Mucosa of gallbladder (tissue), 1 donor: Measurements from ENCODE around the gene ABCA4. TPM values are rescaled to one million over a fixed set of nuclear protein-coding genes. Genes with fewer than 3 reads are reported as not detected.

Experiments
- DNase-seq: peaks from one replicate; pipeline ENCODE4 v3.0.0-alpha.2; 2020; ENCODE audit warnings: low spot score
- total RNA-seq: library from RNA; stranded (reverse); gene quantifications from one replicate; pipeline ENCODE4 v1.2.1, GENCODE V29; 2021
- donor health status: DM: no; HTN: no; CAD: no.

Gene ABCA4
- total RNA-seq, 1 donor from 2014 or later = 0.26 TPM

GRCh38 chr1:94122201-94122970 lies 1.4 kb upstream of the ABCA4 start:
- no peak for DNase-seq

- DNase-seq = no peak
These were observed 468 bp upstream of the ABCA4 start for GRCh38 chr1:94121411-94121821.

- no peak for DNase-seq
These were observed 412 bp downstream of the ABCA4 start for GRCh38 chr1:94120570-94120901.

GRCh38 chr1:94119796-94120569 lies 965 bp downstream of the ABCA4 start:
- no peak for DNase-seq

- no peak for DNase-seq
These were observed 1.6 kb downstream of the ABCA4 start for GRCh38 chr1:94119306-94119705.

GRCh38 chr1:94118471-94118870 lies 2.5 kb downstream of the ABCA4 start:
- DNase-seq = no peak

DNA sequence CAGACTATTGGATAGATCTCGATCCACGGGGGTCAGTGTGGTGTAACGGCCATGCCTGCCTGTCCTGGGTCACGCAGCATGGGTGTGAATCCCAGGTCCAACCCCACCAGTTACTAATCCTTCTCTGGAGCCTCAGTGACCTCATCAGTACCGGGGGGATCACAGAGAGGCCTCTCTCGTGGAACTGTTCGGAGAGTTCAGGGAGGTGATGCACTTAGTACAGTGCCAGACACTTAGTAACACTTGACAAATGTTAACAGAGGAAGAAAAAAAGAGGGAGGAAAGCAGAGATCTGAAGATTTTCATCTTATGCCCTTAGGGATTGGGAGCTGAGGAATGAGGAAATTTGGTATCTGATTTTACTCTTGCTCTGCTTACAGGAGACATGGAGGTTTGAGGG lies 2.9 kb downstream of the ABCA4 start:
- DNase-seq = no peak

GRCh38 chr1:94117259-94117851 lies 3.6 kb downstream of the ABCA4 start:
- no peak for DNase-seq

- DNase-seq = no peak
These were observed 5.0 kb downstream of the ABCA4 start for GRCh38 chr1:94115900-94116436.

- no peak for DNase-seq
These were observed 5.6 kb downstream of the ABCA4 start for GRCh38 chr1:94115254-94115899.

GRCh38 chr1:94113589-94114226 lies 7.2 kb downstream of the ABCA4 start:
- no peak for DNase-seq

DNA sequence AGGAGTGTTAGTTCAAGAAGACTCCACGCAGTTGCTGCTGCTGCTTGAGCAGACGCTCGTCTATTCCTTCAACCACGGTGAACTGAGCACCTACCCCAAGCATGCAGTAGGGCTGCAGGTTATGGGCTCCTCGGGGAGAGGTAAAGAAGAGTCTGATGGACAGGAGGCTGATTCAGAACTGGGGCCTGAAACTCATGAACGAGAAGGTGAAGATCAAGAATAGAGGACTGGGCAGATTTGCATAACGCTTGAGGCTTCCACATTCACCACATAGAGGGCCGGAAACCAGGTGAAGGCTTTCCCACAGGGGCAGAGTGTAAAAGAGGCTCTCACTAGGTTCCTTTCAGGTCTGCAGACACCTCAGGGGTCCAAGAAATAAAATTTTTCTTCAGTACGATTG lies 9.1 kb downstream of the ABCA4 start:
- DNase-seq = no peak

- DNase-seq = no peak
These were observed 9.8 kb downstream of the ABCA4 start for GRCh38 chr1:94110946-94111740.

DNA sequence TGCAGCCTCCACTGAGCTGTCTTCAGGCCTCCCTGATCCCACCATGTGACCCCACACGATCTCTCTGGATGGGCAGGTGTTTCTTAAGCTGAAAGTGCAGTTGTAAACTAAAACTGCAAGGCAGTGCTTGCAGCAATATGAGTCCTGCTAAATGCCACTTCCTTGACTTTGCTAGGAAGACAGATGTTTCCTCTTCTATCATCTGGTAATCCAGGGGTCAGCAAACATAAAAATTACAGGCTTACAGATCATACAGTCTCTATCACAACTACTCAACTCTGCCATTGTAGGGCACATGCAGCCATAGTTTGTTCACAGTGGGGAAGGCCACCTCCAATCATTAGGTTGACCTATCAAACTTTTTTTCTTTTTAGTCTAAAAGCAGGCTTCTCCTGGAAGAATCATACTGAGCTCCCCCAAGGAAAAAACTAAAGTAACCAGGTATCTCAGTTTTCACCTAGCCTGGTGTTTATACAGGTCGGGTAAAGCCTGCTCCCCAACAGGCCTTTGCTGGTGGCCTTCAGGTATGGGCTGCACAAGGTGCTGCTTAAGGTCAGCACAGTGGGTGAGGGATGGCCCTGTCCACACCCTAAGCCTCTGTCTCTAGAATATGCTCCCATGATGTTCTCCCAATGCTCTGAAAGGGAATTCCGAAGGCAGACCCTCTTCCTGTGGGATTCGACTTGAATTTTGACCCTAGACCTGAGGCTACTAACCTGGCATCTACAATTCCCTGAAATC lies 10.8 kb downstream of the ABCA4 start:
- DNase-seq = no peak

DNA sequence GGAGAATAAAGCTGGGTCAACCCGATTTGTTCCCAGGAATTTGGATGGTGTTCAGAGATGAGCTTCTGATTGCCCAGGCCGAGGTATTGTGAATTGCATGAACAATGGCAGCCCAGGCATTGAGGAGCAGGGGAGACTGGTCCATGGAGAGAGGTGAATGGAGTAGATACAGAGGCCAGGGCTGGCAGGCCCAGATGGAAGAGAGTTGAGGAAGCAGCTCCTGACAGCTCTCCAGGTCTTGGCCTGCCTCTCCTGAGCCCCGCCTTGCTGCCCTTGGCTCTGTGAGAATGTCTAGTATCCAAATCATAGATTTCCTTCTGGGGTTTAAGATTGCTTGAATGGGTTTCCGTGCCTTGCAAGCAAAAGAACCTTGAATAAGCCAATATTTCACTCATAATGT lies 11.5 kb downstream of the ABCA4 start:
- DNase-seq = no peak

- no peak for DNase-seq
These were observed 13.8 kb downstream of the ABCA4 start for GRCh38 chr1:94107141-94107540.

DNA sequence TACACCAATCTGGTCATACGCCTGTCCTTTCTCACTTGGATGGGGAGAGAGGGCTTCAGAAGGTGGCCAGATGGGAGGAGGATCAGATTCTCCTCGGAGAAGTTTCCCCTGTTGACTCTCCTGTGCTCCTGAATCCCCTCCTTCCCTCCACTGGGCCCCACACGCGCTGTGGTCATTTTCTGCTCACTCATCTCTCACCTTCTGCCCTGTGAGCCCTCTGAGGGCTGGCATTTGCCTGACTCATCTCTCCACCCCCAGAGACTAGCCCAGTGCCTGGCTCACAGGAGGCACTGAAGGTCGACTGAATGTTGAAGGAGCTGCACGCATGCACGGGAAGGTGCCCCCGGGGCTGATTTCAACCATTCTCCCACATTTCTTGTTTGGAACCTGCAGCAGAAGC lies 14.2 kb downstream of the ABCA4 start:
- DNase-seq = no peak

DNA sequence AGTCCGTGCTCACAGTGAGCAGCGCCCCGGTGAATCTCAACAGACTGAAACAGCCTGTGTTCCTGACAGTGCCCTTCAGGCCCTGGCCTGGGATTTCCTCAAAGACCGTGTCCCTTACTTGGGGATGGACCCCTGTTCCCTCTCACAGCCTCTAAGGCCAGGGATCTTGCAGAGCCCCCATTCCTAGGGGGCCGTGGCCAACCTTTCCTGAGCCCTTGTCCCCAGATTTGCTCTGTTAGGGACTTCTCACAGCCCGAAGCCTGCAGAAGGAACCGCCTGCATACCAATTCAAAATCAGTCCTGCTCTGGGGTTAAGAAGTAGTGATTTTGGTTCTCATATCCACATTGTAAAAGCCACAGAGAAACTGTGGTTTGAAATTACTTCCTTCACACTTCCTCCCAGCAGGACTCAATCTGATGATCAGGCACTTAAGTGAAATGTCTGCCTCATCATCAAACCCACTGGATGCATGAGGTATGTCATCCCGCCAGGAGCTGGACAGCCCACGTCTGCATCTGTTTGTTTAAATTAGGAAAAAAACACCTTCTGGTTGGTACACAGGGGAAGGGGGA lies 14.9 kb downstream of the ABCA4 start:
- DNase-seq = no peak

DNA sequence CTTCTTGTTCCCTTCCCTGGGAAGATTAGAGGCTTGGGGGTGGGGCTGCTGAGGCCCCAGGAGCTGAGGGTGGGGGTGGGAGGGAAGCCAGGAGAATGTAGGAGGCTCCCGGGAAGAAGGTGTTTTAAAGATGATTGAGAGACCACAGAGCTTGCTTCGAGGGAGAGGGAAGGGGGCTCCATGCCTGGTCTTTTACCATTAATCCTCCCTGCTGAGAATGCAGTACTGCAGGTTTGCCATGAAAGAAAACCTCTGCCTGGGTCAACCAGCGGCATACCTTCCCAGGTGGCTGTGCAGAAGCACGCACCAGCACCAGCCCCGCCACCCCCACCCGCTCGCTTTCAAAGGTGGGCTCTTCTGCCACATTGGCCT lies 15.4 kb downstream of the ABCA4 start:
- no peak for DNase-seq
